SU-DHL-6 (cell line): ENCODE results near the gene CAMP.

Experiments
- H2AFZ ChIP-seq: fragments of 200-600 bp; sonication (generic); 2 replicates; pipeline ENCODE4 v1.6.1; 2014; ENCODE audit warnings: low read depth, mild to moderate bottlenecking, moderate library complexity, mixed read lengths, antibody characterized with exemption, low read length; ENCODE audit not compliant: severe bottlenecking
- H3F3A ChIP-seq: fragments of 200-600 bp; shearing (Covaris generic); 2 replicates; pipeline ENCODE4 v1.6.0; 2016; ENCODE audit warnings: antibody characterized with exemption, mild to moderate bottlenecking; ENCODE audit not compliant: insufficient read depth
- H3K27ac ChIP-seq: fragments of 200-600 bp; sonication (generic); 2 replicates; pipeline ENCODE4 v1.5.1; 2016; ENCODE audit warnings: low read depth, mild to moderate bottlenecking, low read length, moderate library complexity, mixed read lengths
- H3K27me3 ChIP-seq: fragments of 200-600 bp; sonication (generic), shearing (Covaris generic); 2 replicates; pipeline ENCODE4 v1.6.0; 2014; ENCODE audit warnings: mild to moderate bottlenecking, low read length
- H3K36me3 ChIP-seq: fragments of 200-600 bp; sonication (generic); 2 replicates; pipeline ENCODE4 v1.6.1; 2014; ENCODE audit warnings: mild to moderate bottlenecking, low read length, mixed read lengths
- H3K4me2 ChIP-seq: fragments of 300-600, 200-600 bp; shearing (Covaris generic), sonication (generic); 2 replicates; pipeline ENCODE4 v1.6.0; 2014; ENCODE audit warnings: low read length, low read depth, mild to moderate bottlenecking; ENCODE audit not compliant: poor library complexity, severe bottlenecking
- H3K4me3 ChIP-seq: fragments of 200-600 bp; sonication (generic); 2 replicates; pipeline ENCODE4 v1.5.1; 2014; ENCODE audit warnings: antibody characterized with exemption, low read length, mild to moderate bottlenecking, mixed read lengths; ENCODE audit not compliant: insufficient read depth, poor library complexity, severe bottlenecking
- H3K79me2 ChIP-seq: fragments of 200-600 bp; sonication (generic); 2 replicates; pipeline ENCODE4 v1.6.1; 2014; ENCODE audit warnings: mild to moderate bottlenecking, low read length, moderate library complexity; ENCODE audit not compliant: insufficient read depth
- H3K9ac ChIP-seq: fragments of 200-600 bp; sonication (generic); 2 replicates; pipeline ENCODE4 v1.7.0; 2014; ENCODE audit warnings: mild to moderate bottlenecking, low read length
- H3K9me2 ChIP-seq: fragments of 200-600 bp; sonication (generic); replicated peaks from 2 replicates; pipeline ENCODE4 v1.6.1; 2014; ENCODE audit warnings: low read length; ENCODE audit not compliant: insufficient read depth
- H3K9me3 ChIP-seq: fragments of 200-600 bp; sonication (generic); 2 replicates; pipeline ENCODE4 v1.6.1; 2014; ENCODE audit warnings: low read length, mixed read lengths; ENCODE audit not compliant: insufficient read depth
- H4K20me1 ChIP-seq: fragments of 200-600 bp; sonication (generic); 2 replicates; pipeline ENCODE4 v1.6.1; 2014; ENCODE audit warnings: low read depth, mild to moderate bottlenecking, antibody characterized with exemption, low read length, moderate library complexity, mixed read lengths
- CTCF ChIP-seq: fragments of 200-600 bp; sonication (generic); IDR thresholded peaks from one replicate; pipeline ENCODE4 v1.5.1; 2017; ENCODE audit warnings: antibody characterized with exemption, mild to moderate bottlenecking, low read length, moderate library complexity; ENCODE audit not compliant: insufficient read depth, poor library complexity, severe bottlenecking
- EZH2phosphoT487 ChIP-seq: fragments of 200-600 bp; sonication (generic), shearing (Covaris generic); conservative IDR thresholded peaks from 2 replicates; pipeline ENCODE4 v1.6.1; 2018; ENCODE audit warnings: mild to moderate bottlenecking, antibody characterized with exemption, low read length, moderate library complexity, mixed read lengths

Gene CAMP

GRCh38 chr3:48180531-48181253 lies 42.6 kb upstream of the CAMP start:
- Histone ChIP-seq H3K4me3 (no peak overlapping the region), H3K27ac (no peak overlapping the region), H3K27me3 (no peaks in the 10 kb centered on the region), H3K9me3 (no peaks in the 10 kb centered on the region), H3K79me2 (peaks cover 72% of the 10 kb centered on the region), H2AFZ (no peak overlapping the region), H3K36me3 (peaks cover 73% of the 10 kb centered on the region), H3K9me2 (no peaks in the 10 kb centered on the region), H4K20me1 (peaks cover 3% of the 10 kb centered on the region; the same call in 1 of the 2 replicates), H3K4me2 (no peak overlapping the region), H3K9ac (no peak overlapping the region), H3F3A (peaks cover 14% of the 10 kb centered on the region; the same call in 1 of the 2 replicates)
- TF ChIP-seq EZH2phosphoT487 = no peak
- no peak for TF ChIP-seq CTCF

GRCh38 chr3:48184299-48184698 lies 39.0 kb upstream of the CAMP start:
- no peak overlapping the region for H3K4me2 ChIP-seq
- no peak overlapping the region for H3K4me3 ChIP-seq
- H3K27me3 ChIP-seq = no peaks in the 10 kb centered on the region
- H4K20me1 ChIP-seq = peaks cover 3% of the 10 kb centered on the region; the same call in 1 of the 2 replicates
- H3K9me2 ChIP-seq = no peaks in the 10 kb centered on the region
- H3K9ac ChIP-seq = no peak overlapping the region
- TF ChIP-seq CTCF = no peak
- TF ChIP-seq EZH2phosphoT487 = no peak
- no peak overlapping the region for H2AFZ ChIP-seq
- H3K36me3 ChIP-seq = peaks cover 47% of the 10 kb centered on the region
- peaks cover 86% of the 10 kb centered on the region for H3K79me2 ChIP-seq
- peaks cover 14% of the 10 kb centered on the region; the same call in 1 of the 2 replicates for H3F3A ChIP-seq
- no peaks in the 10 kb centered on the region for H3K9me3 ChIP-seq
- no peak overlapping the region for H3K27ac ChIP-seq

GRCh38 chr3:48185129-48185528 lies 38.2 kb upstream of the CAMP start:
- TF ChIP-seq CTCF (no peak), EZH2phosphoT487 (no peak)
- no peaks in the 10 kb centered on the region for H4K20me1 ChIP-seq
- peaks cover 47% of the 10 kb centered on the region for H3K36me3 ChIP-seq

More at GRCh38 chr3:48185129-48185528, 38.2 kb upstream of the CAMP start:
- Histone ChIP-seq H3F3A (peaks cover 10% of the 10 kb centered on the region; the same call in 1 of the 2 replicates), H3K27me3 (no peaks in the 10 kb centered on the region), H3K4me2 (no peak overlapping the region), H3K79me2 (peaks cover 79% of the 10 kb centered on the region), H3K9ac (peak overlapping the region; percentile 6; the same call in 1 of the 2 replicates), H3K9me3 (no peaks in the 10 kb centered on the region), H3K27ac (no peak overlapping the region), H3K4me3 (no peak overlapping the region), H2AFZ (no peak overlapping the region), H3K9me2 (no peaks in the 10 kb centered on the region)
